Liver (tissue), 9 donors: Measurements from ENCODE around the gene SLC24A3. TPM values are rescaled to one million over a fixed set of nuclear protein-coding genes. Genes with fewer than 3 reads are reported as not detected.

Experiments used
- DNase-seq: peaks from one replicate; pipeline ENCODE4 v3.0.0-alpha.2; 2017; ENCODE audit warnings: low spot score
- H3K27ac ChIP-seq, 2 donors: one replicate each; pipeline ENCODE4 v1.7.0; 2013; ENCODE audit warnings: inconsistent platforms in 2 of 2, low read length in 2 of 2, control low read depth in 1 of 2, low read depth in 1 of 2, mild to moderate bottlenecking in 1 of 2
- H3K27me3 ChIP-seq, 4 donors: one replicate each; pipeline versions ENCODE4 v1.6.1 to v1.7.0; 2013; ENCODE audit warnings: low read length in 3 of 4, inconsistent platforms in 1 of 4, mild to moderate bottlenecking in 1 of 4, moderate library complexity in 1 of 4; ENCODE audit not compliant: control insufficient read depth in 4 of 4, insufficient read depth in 4 of 4
- H3K36me3 ChIP-seq, 4 donors: one replicate each; pipeline versions ENCODE4 v1.6.1 to v1.7.0; 2013; ENCODE audit warnings: low read length in 3 of 4, mild to moderate bottlenecking in 3 of 4, low read depth in 1 of 4, moderate library complexity in 1 of 4; ENCODE audit not compliant: control insufficient read depth in 4 of 4, insufficient read depth in 3 of 4
- H3K4me1 ChIP-seq, 4 donors: one replicate each; pipeline versions ENCODE4 v1.6.1 to v1.7.0; 2013; ENCODE audit warnings: low read length in 3 of 4, mild to moderate bottlenecking in 3 of 4, moderate library complexity in 1 of 4; ENCODE audit not compliant: control insufficient read depth in 4 of 4, insufficient read depth in 4 of 4
- H3K4me3 ChIP-seq, 3 donors: one replicate each; pipeline versions ENCODE4 v1.6.1 to v1.7.0; 2013; ENCODE audit warnings: low read length in 3 of 3, control low read depth in 1 of 3, low read depth in 1 of 3, mild to moderate bottlenecking in 1 of 3
- H3K9ac ChIP-seq, 2 donors: one replicate each; pipeline ENCODE4 v1.7.0; 2013; ENCODE audit warnings: low read length in 2 of 2, mild to moderate bottlenecking in 2 of 2, moderate library complexity in 2 of 2, control low read depth in 1 of 2, low read depth in 1 of 2
- H3K9me3 ChIP-seq, 4 donors: one replicate each; pipeline versions ENCODE4 v1.6.1 to v1.7.0; 2013; ENCODE audit warnings: low read length in 3 of 4; ENCODE audit not compliant: control insufficient read depth in 4 of 4
- ATF3 ChIP-seq: IDR thresholded peaks from 2 replicates; pipeline ENCODE4 v1.6.1; 2016; ENCODE audit warnings: antibody characterized with exemption
- CTCF ChIP-seq: fragments of 150-350 bp; IDR thresholded peaks from 2 replicates; pipeline ENCODE4 v1.5.1; 2017; ENCODE audit warnings: improper control_type of control experiment, low read depth, low read length; ENCODE audit not compliant: missing input control
- EGR1 ChIP-seq, 2 donors: IDR thresholded peaks; 2 replicates each; pipeline ENCODE4 v1.6.1; 2016 to 2018; ENCODE audit warnings: antibody characterized with exemption in 2 of 2, low read depth in 2 of 2
- FOXA2 ChIP-seq: IDR thresholded peaks from 2 replicates; pipeline ENCODE4 v1.6.1; 2016; ENCODE audit warnings: antibody characterized with exemption
- GABPA ChIP-seq, 2 donors: IDR thresholded peaks in 1 of 2; conservative IDR thresholded peaks in 1 of 2; 2 replicates each; pipeline ENCODE4 v1.6.1; 2016; ENCODE audit warnings: antibody characterized with exemption in 2 of 2, mild to moderate bottlenecking in 1 of 2, moderate library complexity in 1 of 2
- HNF4A ChIP-seq, 2 donors: conservative IDR thresholded peaks; 2 replicates each; pipeline ENCODE4 v1.6.1; 2016; ENCODE audit warnings: antibody characterized with exemption in 2 of 2, mild to moderate bottlenecking in 2 of 2
- HNF4G ChIP-seq: IDR thresholded peaks from 2 replicates; pipeline ENCODE4 v1.6.1; 2016; ENCODE audit warnings: antibody characterized with exemption
- JUND ChIP-seq, 2 donors: IDR thresholded peaks; 2 replicates each; pipeline ENCODE4 v1.6.1; 2016; ENCODE audit warnings: antibody characterized with exemption in 2 of 2
- MAX ChIP-seq: IDR thresholded peaks from 2 replicates; pipeline ENCODE4 v1.6.1; 2016; ENCODE audit warnings: antibody characterized with exemption
- NR2F2 ChIP-seq: IDR thresholded peaks from 2 replicates; pipeline ENCODE4 v1.6.1; 2016; ENCODE audit warnings: antibody characterized with exemption
- RAD21 ChIP-seq, 2 donors: IDR thresholded peaks; 2 replicates each; pipeline ENCODE4 v1.6.1; 2016; ENCODE audit warnings: antibody characterized with exemption in 2 of 2, mild to moderate bottlenecking in 2 of 2
- RXRA ChIP-seq, 2 donors: IDR thresholded peaks; 2 replicates each; pipeline ENCODE4 v1.6.1; 2017 to 2018; ENCODE audit warnings: antibody characterized with exemption in 2 of 2, mild to moderate bottlenecking in 1 of 2
- SP1 ChIP-seq: IDR thresholded peaks from 2 replicates; pipeline ENCODE4 v1.6.1; 2018; ENCODE audit warnings: antibody characterized with exemption, mild to moderate bottlenecking
- TAF1 ChIP-seq: conservative IDR thresholded peaks from 2 replicates; pipeline ENCODE4 v1.6.1; 2016; ENCODE audit warnings: antibody characterized with exemption, mild to moderate bottlenecking
- ZBTB33 ChIP-seq: IDR thresholded peaks from 2 replicates; pipeline ENCODE4 v1.6.1; 2016; ENCODE audit warnings: antibody characterized with exemption
- WGBS: extraction: QIAGEN DNeasy Blood & Tissue Kit; methylation state at CpG from one replicate; pipeline ENCODE4 v1.1.7; 2013; 5-methylcytosine and 5-hydroxymethylcytosine counted together
- polyA plus RNA-seq, 2 donors: library from polyadenylated mRNA; stranded (reverse) in 1 of 2; unstranded in 1 of 2; fragments of 200-250 nt in 1 of 2; fragments of >200 nt in 1 of 2; fragmentation: Nextera tagmentation in 1 of 2; extraction: Ambion mirVana in 1 of 2; gene quantifications; one replicate each; pipeline versions ENCODE4 v1.2.1 to v1.2.3, GENCODE V29; 2013 to 2015
- total RNA-seq, 2 donors: library from RNA; depleted of rRNA; stranded (reverse); fragments of >200 nt; gene quantifications; one replicate each; pipeline ENCODE4 v1.2.3, GENCODE V29; 2014
- TF ChIP-seq, protein P1 (sequence below): IDR thresholded peaks from 2 replicates; pipeline ENCODE4 v1.6.1; 2016; ENCODE audit warnings: antibody characterized with exemption, mild to moderate bottlenecking
- donor health status: healthy.
- donor health status: healthy.
- donor health status: healthy.
- donor health status: healthy.
- donor health status: healthy.

SLC24A3 gene
- total and polyA plus RNA-seq, 4 donors, result 0.28 to 1.8 (median 0.46) TPM

DNA sequence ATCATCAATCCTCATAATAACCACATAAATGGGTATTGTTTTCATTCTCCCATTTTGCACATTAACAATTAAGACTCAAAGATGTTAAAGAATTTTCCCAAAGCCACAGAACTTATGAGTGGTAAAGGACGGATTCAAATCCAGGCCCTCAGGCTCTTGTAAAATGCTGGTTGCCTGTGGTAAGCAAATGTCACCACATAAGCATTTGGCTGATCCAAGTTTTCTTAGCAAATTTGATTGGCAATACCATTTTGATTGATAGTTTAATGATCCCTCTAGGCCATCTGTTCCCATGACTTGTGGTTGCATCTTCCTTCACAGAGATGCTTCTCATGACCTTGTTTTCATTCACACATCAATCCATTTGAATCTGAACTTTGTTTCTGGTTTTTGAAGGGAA lies 293.6 kb downstream of the SLC24A3 start:
- Histone ChIP-seq H3K36me3 (no peaks in the 10 kb centered on the region), H3K9ac (no peak overlapping the region), H3K4me3 (no peak overlapping the region), H3K4me1 (no peaks in the 10 kb centered on the region), H3K27ac (no peak overlapping the region), H3K9me3 (no peaks in the 10 kb centered on the region), H3K27me3 (peaks cover 0 to 5% (median 0%) of the 10 kb centered on the region in 4 donors)
- 67% methylated on average over 1 of the region's 1 CpG for WGBS
- TF ChIP-seq ZBTB33 (no peak), CTCF (no peak), JUND (IDR thresholded peaks at IDR 0.05) (no peak), FOXA2 (no peak), EGR1 (IDR thresholded peaks at IDR 0.05; ENCODE audit: low read depth in 2 of 2) (no peak), MAX (no peak), ATF3 (no peak), RAD21 (IDR thresholded peaks at IDR 0.05) (no peak), GABPA (IDR thresholded peaks at IDR 0.05 in 1 of 2, conservative IDR thresholded peaks at IDR 0.05 in 1 of 2) (no peak), NR2F2 (no peak), TAF1 (no peak), RXRA (IDR thresholded peaks at IDR 0.05) (no peak), HNF4G (no peak), HNF4A (conservative IDR thresholded peaks at IDR 0.05) (no peak), SP1 (no peak)
- TF ChIP-seq, protein P1, sequence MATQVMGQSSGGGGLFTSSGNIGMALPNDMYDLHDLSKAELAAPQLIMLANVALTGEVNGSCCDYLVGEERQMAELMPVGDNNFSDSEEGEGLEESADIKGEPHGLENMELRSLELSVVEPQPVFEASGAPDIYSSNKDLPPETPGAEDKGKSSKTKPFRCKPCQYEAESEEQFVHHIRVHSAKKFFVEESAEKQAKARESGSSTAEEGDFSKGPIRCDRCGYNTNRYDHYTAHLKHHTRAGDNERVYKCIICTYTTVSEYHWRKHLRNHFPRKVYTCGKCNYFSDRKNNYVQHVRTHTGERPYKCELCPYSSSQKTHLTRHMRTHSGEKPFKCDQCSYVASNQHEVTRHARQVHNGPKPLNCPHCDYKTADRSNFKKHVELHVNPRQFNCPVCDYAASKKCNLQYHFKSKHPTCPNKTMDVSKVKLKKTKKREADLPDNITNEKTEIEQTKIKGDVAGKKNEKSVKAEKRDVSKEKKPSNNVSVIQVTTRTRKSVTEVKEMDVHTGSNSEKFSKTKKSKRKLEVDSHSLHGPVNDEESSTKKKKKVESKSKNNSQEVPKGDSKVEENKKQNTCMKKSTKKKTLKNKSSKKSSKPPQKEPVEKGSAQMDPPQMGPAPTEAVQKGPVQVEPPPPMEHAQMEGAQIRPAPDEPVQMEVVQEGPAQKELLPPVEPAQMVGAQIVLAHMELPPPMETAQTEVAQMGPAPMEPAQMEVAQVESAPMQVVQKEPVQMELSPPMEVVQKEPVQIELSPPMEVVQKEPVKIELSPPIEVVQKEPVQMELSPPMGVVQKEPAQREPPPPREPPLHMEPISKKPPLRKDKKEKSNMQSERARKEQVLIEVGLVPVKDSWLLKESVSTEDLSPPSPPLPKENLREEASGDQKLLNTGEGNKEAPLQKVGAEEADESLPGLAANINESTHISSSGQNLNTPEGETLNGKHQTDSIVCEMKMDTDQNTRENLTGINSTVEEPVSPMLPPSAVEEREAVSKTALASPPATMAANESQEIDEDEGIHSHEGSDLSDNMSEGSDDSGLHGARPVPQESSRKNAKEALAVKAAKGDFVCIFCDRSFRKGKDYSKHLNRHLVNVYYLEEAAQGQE, result no peak
- DNase-seq, result no peak

DNA sequence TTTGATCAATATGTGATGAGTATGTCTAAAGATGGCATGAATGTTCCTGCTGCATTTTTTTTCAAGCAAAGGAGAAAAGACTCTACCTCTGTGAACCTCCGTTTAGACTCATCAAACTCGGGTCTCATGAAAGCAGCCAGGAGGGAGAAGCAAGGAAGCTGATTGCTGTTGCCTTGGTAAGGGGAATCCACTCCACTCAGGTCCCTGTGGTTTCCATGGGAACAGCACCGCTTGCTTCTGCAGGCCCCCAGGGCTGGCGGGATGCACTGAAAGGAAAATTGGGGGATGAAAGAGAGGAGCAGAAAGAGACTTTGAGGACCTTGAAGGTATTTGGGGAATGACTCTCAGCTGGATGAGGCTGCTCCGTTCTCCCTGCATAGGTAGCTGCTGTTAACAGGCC lies 296.0 kb downstream of the SLC24A3 start:
- Histone ChIP-seq H3K4me3 (no peak overlapping the region), H3K9me3 (no peaks in the 10 kb centered on the region), H3K27ac (no peak overlapping the region), H3K9ac (no peak overlapping the region), H3K27me3 (no peaks in the 10 kb centered on the region), H3K36me3 (no peaks in the 10 kb centered on the region), H3K4me1 (no peaks in the 10 kb centered on the region)
- TF ChIP-seq MAX, result no peak
- no peak for TF ChIP-seq JUND (IDR thresholded peaks at IDR 0.05)
- TF ChIP-seq HNF4A (conservative IDR thresholded peaks at IDR 0.05), result no peak
- no peak for TF ChIP-seq HNF4G
- DNase-seq, result no peak
- WGBS, result 82% methylated on average over 5 of the region's 5 CpGs
